ENCODE results near the gene PDK2.

DNA sequence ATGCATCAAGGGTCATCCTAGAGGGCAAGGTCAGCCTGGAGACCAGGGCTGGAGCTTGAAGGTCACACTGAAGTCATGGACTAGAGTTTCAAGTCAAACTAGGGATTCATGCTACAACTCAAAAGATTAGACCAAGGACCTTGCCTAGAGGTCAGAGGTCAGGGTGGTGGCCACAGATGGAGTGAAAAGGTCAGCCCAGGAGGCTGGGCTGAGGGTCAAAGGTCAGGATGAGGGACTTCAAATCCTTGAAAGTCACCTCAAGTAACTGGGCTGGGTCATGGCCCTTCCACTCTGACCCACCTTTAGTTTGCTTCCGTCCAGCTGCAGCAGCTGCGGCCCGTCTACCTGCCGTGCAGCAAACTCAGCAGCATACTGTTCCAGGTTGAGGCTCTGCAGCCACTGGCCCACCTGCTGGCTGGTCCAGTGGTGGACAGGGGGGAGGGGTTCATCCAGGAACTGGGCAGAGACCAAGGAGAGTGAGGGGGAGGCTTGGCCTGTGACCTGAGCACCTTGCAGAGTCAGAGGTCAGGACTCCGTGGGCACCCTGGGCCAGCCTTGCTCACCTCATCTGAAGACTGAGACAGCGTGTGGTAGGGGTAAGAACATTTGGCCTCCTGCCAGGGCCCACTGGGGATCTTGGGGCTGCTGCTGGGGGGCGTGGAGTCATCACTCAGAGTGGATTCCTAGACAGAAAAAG is 18.6 kb downstream of the PDK2 start:
- TF ChIP-seq POLR2A (IDR thresholded peaks at IDR 0.05; ENCODE audit: low read length) (no peak), GATA1 (IDR thresholded peaks at IDR 0.05; ENCODE audit: low read depth, low read length) (no peak)

Measured in erythroblast (primary cell).